T-cell (primary cell): Measurements from ENCODE around the gene RPTOR. TPM values are rescaled to one million over a fixed set of nuclear protein-coding genes. Genes with fewer than 3 reads are reported as not detected.

Source experiments
- ATAC-seq, 4 experiments: fragments of 200-7000 bp in 3 of 4; fragments of 150-1000 bp in 1 of 4; cut with Tn5 transposase; replicated peaks in 1 of 4; 1 replicate in 3 of 4; 2 replicates in 1 of 4; pipeline ENCODE4 v1.10.0; 2021; ENCODE audit warnings: moderate library complexity in 3 of 4, mild to moderate bottlenecking in 2 of 4, moderate number of reproducible peaks in 1 of 4
- CTCF ChIA-PET, 2 donors: fragments of 300-600 bp; sonication (Branson Sonifier 250); formaldehyde crosslinking; loops; one replicate each; lab custom pipeline; 2022; ENCODE audit warnings: antibody characterized with exemption in 2 of 2; lab: Charles Lee
- POLR2A ChIA-PET, 2 donors: fragments of 300-600 bp; sonication (Branson Sonifier 250); formaldehyde crosslinking; loops; one replicate each; lab custom pipeline; 2022; ENCODE audit warnings: antibody characterized with exemption in 2 of 2; lab: Charles Lee
- DNase-seq, 35 experiments: peaks; one replicate each; pipeline versions ENCODE4 v3.0.0 to v3.0.0-alpha.2; 2013 to 2023
- H3K27ac ChIP-seq: one replicate; pipeline ENCODE4 v1.5.1; 2013; ENCODE audit warnings: low read length
- H3K27me3 ChIP-seq, 2 experiments: replicated peaks in 1 of 2; 1 replicate in 1 of 2; 2 replicates in 1 of 2; pipeline versions ENCODE4 v1.6.1 to v1.7.0; 2013; ENCODE audit warnings: low read length in 1 of 2, mixed read lengths in 1 of 2; ENCODE audit not compliant: control insufficient read depth in 2 of 2, insufficient read depth in 2 of 2; ENCODE audit errors: extremely low read depth in 1 of 2
- H3K36me3 ChIP-seq, 2 donors: 1 replicate in 1 of 2; 2 replicates in 1 of 2; pipeline versions ENCODE4 v1.6.1 to v1.7.0; 2013; ENCODE audit warnings: low read length in 1 of 2; ENCODE audit not compliant: control insufficient read depth in 2 of 2, insufficient read depth in 1 of 2; ENCODE audit errors: extremely low read depth in 1 of 2
- H3K4me1 ChIP-seq, 2 experiments: 1 replicate in 1 of 2; 2 replicates in 1 of 2; pipeline versions ENCODE4 v1.6.1 to v1.7.0; 2013; ENCODE audit warnings: low read length in 2 of 2, mixed read lengths in 1 of 2; ENCODE audit not compliant: insufficient read depth in 2 of 2, control insufficient read depth in 1 of 2; ENCODE audit errors: extremely low read depth in 1 of 2
- H3K4me3 ChIP-seq, 2 donors: 1 replicate in 1 of 2; 2 replicates in 1 of 2; pipeline versions ENCODE4 v1.5.1 to v1.7.0; 2013; ENCODE audit warnings: mild to moderate bottlenecking in 2 of 2, low read length in 1 of 2, moderate library complexity in 1 of 2; ENCODE audit not compliant: control insufficient read depth in 1 of 2; ENCODE audit errors: extremely low read depth in 1 of 2
- H3K9me3 ChIP-seq: 2 replicates; pipeline ENCODE4 v1.7.0; 2013
- H3K27ac Mint-ChIP-seq, 2 donors: one replicate each; pipeline ENCODE4 v1.8.0; 2020 to 2021; ENCODE audit warnings: mild to moderate bottlenecking in 2 of 2, mixed read lengths in 2 of 2
- H3K27me3 Mint-ChIP-seq, 2 donors: one replicate each; pipeline ENCODE4 v1.8.0; 2021 to 2022; ENCODE audit warnings: mixed read lengths in 2 of 2
- H3K36me3 Mint-ChIP-seq: one replicate; pipeline ENCODE4 v1.8.0; 2021; ENCODE audit warnings: mixed read lengths
- H3K4me1 Mint-ChIP-seq, 3 donors: one replicate each; pipeline ENCODE4 v1.8.0; 2020 to 2022; ENCODE audit warnings: mixed read lengths in 3 of 3, mild to moderate bottlenecking in 1 of 3
- H3K4me3 Mint-ChIP-seq, 3 donors: one replicate each; pipeline ENCODE4 v1.8.0; 2020 to 2022; ENCODE audit warnings: mild to moderate bottlenecking in 3 of 3, mixed read lengths in 3 of 3, moderate library complexity in 3 of 3
- H3K9me3 Mint-ChIP-seq, 3 donors: one replicate each; pipeline ENCODE4 v1.8.0; 2020 to 2022; ENCODE audit warnings: mixed read lengths in 3 of 3
- WGBS: methylation state at CpG from one replicate; pipeline ENCODE4 v1.1.5; 2013; ENCODE audit warnings: missing lambda C conversion rate; ENCODE audit not compliant: insufficient coverage; 5-methylcytosine and 5-hydroxymethylcytosine counted together
- total RNA-seq, 35 experiments: library from RNA in 6 of 35; stranded (reverse) in 6 of 35; fragments of 120-200 nt in 1 of 35; gene quantifications; one replicate each; pipeline versions ENCODE4 v1.2.1 to v1.2.4 and lab custom pipeline; 2013 to 2026

RPTOR gene
- total RNA-seq, 5 donors from 2014 or later (not counting 1 experiment from before 2014, with no cell fraction given), result 59.4 to 76.8 (median 71.4) TPM

- Histone ChIP-seq H3K27ac (no peak overlapping the region), H3K36me3 (peaks cover 0 to 10% of the 10 kb centered on the region in 2 donors), H3K4me1 (peaks cover 46 to 67% of the 10 kb centered on the region in 2 experiments), H3K4me3 (no peak overlapping the region), H3K9me3 (no peaks in the 10 kb centered on the region), H3K27me3 (no peaks in the 10 kb centered on the region)
- H3K27ac Mint-ChIP-seq, result peak overlapping the region in 1 of 2 donors; percentile 52
- no peaks in the 10 kb centered on the region for H3K9me3 Mint-ChIP-seq
- peaks cover 31% of the 10 kb centered on the region for H3K36me3 Mint-ChIP-seq
- peaks cover 50 to 73% (median 71%) of the 10 kb centered on the region in 3 donors for H3K4me1 Mint-ChIP-seq
- WGBS, result 97% methylated on average over 15 of the region's 21 CpGs
- no peak for ATAC-seq
- ChIA-PET POLR2A (interaction anchor here in 1 of 2 donors (0.6 kb wide), 1 partner anchor 145 kb away, joined by 3 read pairs; no protein-coding TSS in a partner anchor), CTCF (no interaction called here)
- no peak overlapping the region for H3K4me3 Mint-ChIP-seq
- no peak for DNase-seq
- H3K27me3 Mint-ChIP-seq, result no peaks in the 10 kb centered on the region
These were observed 226.4 kb downstream of the RPTOR start for GRCh38 chr17:80770881-80771611.

- DNase-seq (no peak), ATAC-seq (no peak)
- Mint-ChIP-seq H3K4me3 (no peak overlapping the region), H3K27me3 (no peaks in the 10 kb centered on the region), H3K27ac (no peak overlapping the region), H3K36me3 (peaks cover 33% of the 10 kb centered on the region), H3K9me3 (no peaks in the 10 kb centered on the region), H3K4me1 (peaks cover 45 to 72% (median 68%) of the 10 kb centered on the region in 3 donors)
- no peaks in the 10 kb centered on the region for H3K9me3 ChIP-seq
- POLR2A ChIA-PET, result no interaction called here
- H3K36me3 ChIP-seq, result peaks cover 0 to 11% of the 10 kb centered on the region in 2 donors
- H3K4me3 ChIP-seq, result no peak overlapping the region
- H3K27me3 ChIP-seq, result no peaks in the 10 kb centered on the region
- WGBS, result 99% methylated on average over 11 of the region's 11 CpGs
- H3K4me1 ChIP-seq, result peaks cover 40 to 63% of the 10 kb centered on the region in 2 experiments
- CTCF ChIA-PET, result no interaction called here
- H3K27ac ChIP-seq, result no peak overlapping the region
These were observed 227.0 kb downstream of the RPTOR start for GRCh38 chr17:80771612-80772005.

GRCh38 chr17:80772906-80773242, 228.2 kb downstream of the RPTOR start:
- POLR2A ChIA-PET, result no interaction called here
- Histone ChIP-seq H3K36me3 (peaks cover 0 to 13% of the 10 kb centered on the region in 2 donors), H3K9me3 (no peaks in the 10 kb centered on the region), H3K27ac (no peak overlapping the region), H3K4me3 (no peak overlapping the region), H3K27me3 (no peaks in the 10 kb centered on the region), H3K4me1 (peaks cover 40 to 59% of the 10 kb centered on the region in 2 experiments)
- Mint-ChIP-seq H3K36me3 (peaks cover 43% of the 10 kb centered on the region), H3K27me3 (no peaks in the 10 kb centered on the region), H3K4me1 (peaks cover 42 to 75% (median 65%) of the 10 kb centered on the region in 3 donors), H3K4me3 (peak overlapping the region in 1 of 3 donors; percentile 85), H3K9me3 (no peaks in the 10 kb centered on the region), H3K27ac (peak overlapping the region in 1 of 2 donors; percentile 66)
- CTCF ChIA-PET, result interaction anchor here in 1 of 2 donors (1.4 kb wide), 1 partner anchor 9 kb away, joined by 4 read pairs; no protein-coding TSS in a partner anchor
- no peak for DNase-seq
- ATAC-seq, result peak in 1 of 4 experiments; percentile 35
- 91% methylated on average over 5 of the region's 8 CpGs for WGBS

- peaks cover 40 to 59% of the 10 kb centered on the region in 2 experiments for H3K4me1 ChIP-seq
- WGBS, result 88% methylated on average over 15 of the region's 19 CpGs
- Mint-ChIP-seq H3K4me1 (peaks cover 42 to 75% (median 68%) of the 10 kb centered on the region in 3 donors), H3K27me3 (no peaks in the 10 kb centered on the region), H3K36me3 (peaks cover 48% of the 10 kb centered on the region), H3K9me3 (no peaks in the 10 kb centered on the region), H3K27ac (peak overlapping the region; percentile 13 to 36), H3K4me3 (peak overlapping the region in 1 of 3 donors; percentile 85)
- no peak overlapping the region for H3K27ac ChIP-seq
- H3K9me3 ChIP-seq, result no peaks in the 10 kb centered on the region
- no peak overlapping the region for H3K4me3 ChIP-seq
- DNase-seq (peak in 3 of 35 experiments; percentile 11 to 49 (median 44)), ATAC-seq (peak in 2 of 4 experiments; percentile 40 to 81)
- CTCF ChIA-PET, result interaction anchor here in 1 of 2 donors (1.4 kb wide), 1 partner anchor 10 kb away, joined by 4 read pairs; no protein-coding TSS in a partner anchor
- POLR2A ChIA-PET, result no interaction called here
- no peaks in the 10 kb centered on the region for H3K27me3 ChIP-seq
- peaks cover 0 to 13% of the 10 kb centered on the region in 2 donors for H3K36me3 ChIP-seq
These were observed 228.8 kb downstream of the RPTOR start for GRCh38 chr17:80773243-80773991.

GRCh38 chr17:80774146-80774545, 229.5 kb downstream of the RPTOR start:
- Histone ChIP-seq H3K4me3 (peak overlapping the region in 1 of 2 donors; percentile 67), H3K9me3 (no peaks in the 10 kb centered on the region), H3K27me3 (no peaks in the 10 kb centered on the region), H3K4me1 (peaks cover 40 to 56% of the 10 kb centered on the region in 2 experiments), H3K27ac (peak overlapping the region; percentile 47), H3K36me3 (peaks cover 0 to 13% of the 10 kb centered on the region in 2 donors)
- Mint-ChIP-seq H3K9me3 (no peaks in the 10 kb centered on the region), H3K4me1 (peaks cover 42 to 68% (median 62%) of the 10 kb centered on the region in 3 donors), H3K36me3 (peaks cover 42% of the 10 kb centered on the region), H3K4me3 (peak overlapping the region in 2 of 3 donors; percentile 46 to 85), H3K27ac (peak overlapping the region; percentile 92 to 98), H3K27me3 (no peaks in the 10 kb centered on the region)
- ATAC-seq, result peak in 1 of 4 experiments; percentile 5
- 95% methylated on average over 8 of the region's 20 CpGs for WGBS
- CTCF ChIA-PET, result interaction anchor here in 1 of 2 donors (0.8 to 1.4 kb wide), 2 partner anchors 11 to 60 kb away, joined by 3 to 4 read pairs; no protein-coding TSS in a partner anchor
- POLR2A ChIA-PET, result no interaction called here
- no peak for DNase-seq
